NCI-H510A (cell line): Measurements from ENCODE around the gene PACRG.

ENCODE experiments used
- DNase-seq: peaks from one replicate; lab custom pipeline; 2025; lab: John Stamatoyannopoulos, UW

Gene PACRG

DNA sequence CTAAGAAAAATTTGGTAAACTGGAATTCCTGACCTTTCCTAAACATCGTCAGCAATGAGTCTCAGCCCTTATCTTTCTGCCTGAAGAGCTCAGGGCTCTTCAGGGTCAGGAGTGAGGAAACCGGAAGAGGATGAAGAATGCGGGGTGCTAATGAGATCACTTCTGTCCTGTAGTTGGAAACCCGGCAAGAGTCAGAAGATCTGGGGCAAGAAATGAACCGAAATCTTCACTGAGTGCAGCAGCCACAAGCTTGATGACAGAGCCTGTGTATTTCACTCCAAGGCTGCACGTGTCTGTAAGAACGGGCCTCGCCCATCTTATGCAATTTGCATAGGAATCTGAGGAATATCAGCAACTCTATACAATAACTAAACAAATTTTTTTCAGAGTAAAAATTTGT is 626.3 kb downstream of the PACRG start:
- no peak for DNase-seq

GRCh38 chr6:163354761-163355425 is 627.1 kb downstream of the PACRG start:
- no peak for DNase-seq

DNA sequence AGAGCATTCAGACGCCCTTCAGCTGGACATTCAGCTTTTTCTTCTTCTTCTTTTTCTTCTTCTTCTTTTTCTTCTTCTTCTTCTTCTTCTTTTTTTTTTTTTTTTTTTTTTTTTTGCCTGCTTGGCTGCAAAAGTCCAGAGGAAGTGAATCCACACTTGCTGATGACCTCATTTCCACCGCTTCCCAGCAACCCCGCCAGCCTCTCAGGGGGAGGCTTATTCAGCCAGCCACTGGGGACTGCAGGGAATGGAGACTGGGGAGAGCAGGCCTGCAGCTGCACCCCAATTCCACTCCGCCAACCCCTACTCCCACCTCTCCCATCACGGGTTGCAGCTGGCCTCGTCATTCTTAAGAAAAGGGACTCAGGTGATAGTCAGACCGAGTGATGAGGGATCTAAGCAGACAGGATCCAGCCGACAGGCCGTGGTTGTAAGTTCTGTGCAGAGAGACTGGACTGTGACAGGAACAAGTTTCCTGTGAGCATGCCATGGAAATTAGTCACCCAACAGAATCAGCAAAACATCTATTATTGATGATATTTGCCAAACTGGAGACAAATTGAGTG is 627.7 kb downstream of the PACRG start:
- no peak for DNase-seq

DNA sequence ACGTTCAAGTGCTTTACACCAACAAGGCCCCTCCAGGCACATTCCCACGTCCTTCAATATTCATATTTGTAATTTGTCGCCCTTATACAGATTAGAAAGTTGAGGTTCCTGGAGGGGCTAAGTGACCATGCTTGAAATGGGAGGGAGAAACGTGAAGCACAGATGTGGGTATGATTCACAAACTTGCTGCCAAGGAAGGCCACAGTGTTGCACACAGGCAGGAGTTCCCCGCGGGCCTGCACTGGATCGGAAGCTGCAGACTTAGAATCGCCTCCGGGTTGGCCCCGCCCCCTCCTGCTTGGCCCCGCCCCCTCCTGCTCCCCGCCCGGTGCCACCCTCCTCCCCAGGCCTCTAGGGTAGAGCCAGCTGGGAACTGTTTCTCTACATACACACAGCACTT is 628.5 kb downstream of the PACRG start:
- no peak for DNase-seq

- no peak for DNase-seq
Observed at GRCh38 chr6:163356743-163357142, 629.0 kb downstream of the PACRG start.

DNA sequence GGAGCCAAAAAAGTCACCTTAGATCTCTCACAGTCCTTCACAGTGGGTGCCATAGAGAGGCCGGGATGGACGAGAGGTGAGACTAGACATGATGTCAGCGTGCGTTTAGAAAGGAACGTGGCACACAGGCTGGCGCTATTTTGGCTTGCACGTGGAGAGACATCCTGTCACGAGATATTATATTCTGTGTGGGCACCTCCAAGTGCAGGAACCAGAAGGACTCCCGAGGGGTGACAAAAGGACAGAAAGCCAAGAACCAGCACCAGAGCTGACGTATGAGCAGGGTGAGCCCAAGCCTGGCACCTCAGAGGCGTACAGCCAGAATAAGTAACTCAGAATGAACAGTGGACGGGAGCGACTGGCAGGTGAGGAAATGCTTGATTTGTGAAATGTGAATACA is 636.9 kb downstream of the PACRG start:
- DNase-seq, result no peak
